ENCODE measurements around the gene BSX. TPM values are rescaled to one million over a fixed set of nuclear protein-coding genes. Genes with fewer than 3 reads are reported as not detected.

Gene BSX
- total and polyA plus RNA-seq, 11 donors = not detected

DNA sequence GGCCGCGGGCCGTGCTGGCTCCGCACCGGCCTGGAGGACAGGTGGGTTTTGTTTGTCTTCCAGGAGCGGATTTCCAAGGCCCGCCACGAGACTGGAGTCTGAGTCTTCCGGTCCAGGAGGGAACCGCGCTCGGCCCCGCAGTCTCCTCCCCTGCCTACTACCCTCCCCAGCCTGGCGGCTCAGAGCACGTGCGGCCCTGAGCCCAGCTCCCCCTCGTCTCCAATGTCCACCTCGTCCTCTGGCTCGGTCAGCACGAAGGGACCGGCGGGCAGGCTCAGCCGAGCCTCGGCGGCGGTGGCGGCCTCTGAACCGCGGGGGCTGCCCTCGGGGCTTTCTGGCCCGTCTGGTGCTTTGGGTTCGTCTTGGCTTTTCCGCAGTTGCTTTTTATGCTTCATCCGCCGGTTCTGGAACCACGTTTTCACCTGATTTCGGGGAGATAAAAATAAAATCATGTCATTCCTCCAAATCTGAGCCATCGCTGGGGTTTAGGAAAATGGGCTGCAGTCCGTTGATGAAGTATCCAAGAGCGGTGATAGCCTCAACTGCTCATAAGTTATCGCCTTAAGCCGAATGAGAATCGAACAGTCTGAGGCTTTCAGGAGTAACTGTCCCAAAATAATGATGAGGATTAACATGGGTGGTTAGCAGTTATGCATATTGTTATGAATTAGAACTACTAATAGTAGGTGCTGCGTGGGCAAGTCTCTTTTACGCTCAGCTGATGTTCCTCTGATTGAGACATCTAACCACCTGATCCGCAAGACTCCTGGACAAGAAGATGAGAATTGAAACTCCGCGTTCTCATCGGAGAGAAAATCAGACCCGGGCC lies 4.0 kb downstream of the BSX start:
- Histone ChIP-seq H3K27me3 (peaks cover 47 to 99% (median 89%) of the 10 kb centered on the region in 9 donors), H3K4me3 (peak overlapping the region in 10 of 12 donors; percentile 6 to 32 (median 16)), H3K9me3 (no peaks in the 10 kb centered on the region), H3K27ac (no peak overlapping the region), H3K4me1 (peaks cover 0 to 22% (median 7%) of the 10 kb centered on the region in 12 donors), H3K36me3 (no peaks in the 10 kb centered on the region)
- 4 to 6% (median 5%) methylated on average over 42 to 50 of the region's 50 CpGs for WGBS, 4 donors
- intact Hi-C loops (cut with DNase I) = no loop called here
- DNase-seq (no peak), ATAC-seq (peak in 1 of 4 donors; percentile 16)
- TF ChIP-seq POLR2A (IDR thresholded peaks at IDR 0.05) = no peak
- TF ChIP-seq, protein P1, sequence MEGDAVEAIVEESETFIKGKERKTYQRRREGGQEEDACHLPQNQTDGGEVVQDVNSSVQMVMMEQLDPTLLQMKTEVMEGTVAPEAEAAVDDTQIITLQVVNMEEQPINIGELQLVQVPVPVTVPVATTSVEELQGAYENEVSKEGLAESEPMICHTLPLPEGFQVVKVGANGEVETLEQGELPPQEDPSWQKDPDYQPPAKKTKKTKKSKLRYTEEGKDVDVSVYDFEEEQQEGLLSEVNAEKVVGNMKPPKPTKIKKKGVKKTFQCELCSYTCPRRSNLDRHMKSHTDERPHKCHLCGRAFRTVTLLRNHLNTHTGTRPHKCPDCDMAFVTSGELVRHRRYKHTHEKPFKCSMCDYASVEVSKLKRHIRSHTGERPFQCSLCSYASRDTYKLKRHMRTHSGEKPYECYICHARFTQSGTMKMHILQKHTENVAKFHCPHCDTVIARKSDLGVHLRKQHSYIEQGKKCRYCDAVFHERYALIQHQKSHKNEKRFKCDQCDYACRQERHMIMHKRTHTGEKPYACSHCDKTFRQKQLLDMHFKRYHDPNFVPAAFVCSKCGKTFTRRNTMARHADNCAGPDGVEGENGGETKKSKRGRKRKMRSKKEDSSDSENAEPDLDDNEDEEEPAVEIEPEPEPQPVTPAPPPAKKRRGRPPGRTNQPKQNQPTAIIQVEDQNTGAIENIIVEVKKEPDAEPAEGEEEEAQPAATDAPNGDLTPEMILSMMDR (IDR thresholded peaks at IDR 0.05) = no peak

DNA sequence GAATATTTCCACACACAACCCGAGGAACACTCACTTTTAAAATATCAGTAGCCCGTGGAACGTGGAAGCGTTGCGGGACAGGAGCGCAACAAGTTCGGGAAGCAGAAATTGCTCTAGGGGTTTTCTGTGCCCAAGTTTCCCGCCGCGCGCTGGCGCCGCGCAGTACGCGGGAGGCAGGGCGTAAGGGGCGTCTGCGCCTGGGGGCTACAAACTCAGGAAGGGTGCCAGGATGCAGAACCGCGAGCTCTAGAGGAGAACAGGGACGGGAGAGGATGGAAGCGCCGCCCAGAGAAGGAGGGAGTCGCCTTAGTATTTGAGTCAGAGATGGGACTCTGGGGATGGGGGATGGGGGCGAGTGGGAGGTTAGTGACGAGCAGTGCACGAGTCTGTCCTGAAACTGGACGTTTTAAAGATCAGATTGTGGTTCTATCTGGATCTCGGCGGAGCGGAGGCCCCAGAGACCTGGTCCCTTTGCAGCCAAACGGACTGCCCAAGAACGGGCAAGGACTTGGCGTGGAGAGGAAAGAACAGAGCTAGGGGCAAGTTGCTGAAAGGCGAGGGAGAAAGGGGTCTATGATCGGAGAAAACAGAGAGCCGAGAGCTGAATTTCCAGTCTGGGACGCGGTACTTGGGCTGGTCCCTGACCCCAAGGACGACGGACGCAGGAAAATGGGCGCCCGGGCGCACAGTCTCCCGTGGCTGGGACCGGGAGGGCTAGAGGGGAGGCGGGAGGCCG lies 4.7 kb downstream of the BSX start:
- ATAC-seq (no peak), DNase-seq (no peak)
- intact Hi-C loops (cut with DNase I) = no loop called here
- Histone ChIP-seq H3K9me3 (no peaks in the 10 kb centered on the region), H3K27me3 (peaks cover 47 to 98% (median 84%) of the 10 kb centered on the region in 9 donors), H3K36me3 (no peaks in the 10 kb centered on the region), H3K4me3 (peak overlapping the region in 10 of 12 donors; percentile 6 to 32 (median 16)), H3K4me1 (peaks cover 0 to 22% (median 7%) of the 10 kb centered on the region in 12 donors), H3K27ac (no peak overlapping the region)
- TF ChIP-seq, protein P1 (IDR thresholded peaks at IDR 0.05) = no peak
- no peak for TF ChIP-seq POLR2A (IDR thresholded peaks at IDR 0.05)
- 2 to 3% (median 3%) methylated on average over 48 to 50 of the region's 50 CpGs for WGBS, 4 donors

DNA sequence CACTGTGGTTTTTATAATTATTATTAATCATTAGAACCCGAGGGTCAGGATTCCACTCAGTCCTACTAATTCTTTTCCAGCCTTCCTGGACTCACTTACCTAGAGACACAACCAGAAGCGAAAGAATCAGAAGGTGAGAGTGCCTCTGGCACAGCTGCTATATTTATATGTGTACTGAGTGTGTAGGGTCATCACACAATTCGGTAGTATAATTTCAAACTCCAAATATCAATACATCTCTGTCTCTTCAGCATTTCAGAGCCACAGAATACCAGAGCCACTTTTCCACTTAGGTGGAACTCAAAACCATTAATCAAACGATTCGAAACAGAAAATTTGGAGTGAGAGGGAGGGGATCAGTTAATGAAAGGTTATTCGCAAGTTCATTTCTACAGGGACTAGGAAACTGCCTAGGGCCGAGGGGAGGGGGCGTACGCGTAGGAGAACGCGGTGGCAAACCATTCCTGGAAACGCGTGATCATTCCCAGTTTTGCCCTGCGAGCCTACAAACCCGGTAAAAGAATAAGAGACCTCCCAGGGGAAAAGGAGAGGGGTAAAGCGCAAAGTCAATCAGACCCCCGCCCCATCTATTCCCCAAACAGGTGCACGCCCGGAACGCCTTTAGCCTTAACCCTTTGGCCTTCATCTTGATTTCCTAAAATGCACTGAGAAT lies 5.4 kb downstream of the BSX start:
- DNase-seq = no peak
- H3K36me3 ChIP-seq = no peaks in the 10 kb centered on the region
- H3K9me3 ChIP-seq = no peaks in the 10 kb centered on the region
- no peak overlapping the region for H3K4me3 ChIP-seq
- 7 to 15% (median 10%) methylated on average over 21 of the region's 21 CpGs for WGBS, 4 donors
- H3K27me3 ChIP-seq = peaks cover 46 to 98% (median 82%) of the 10 kb centered on the region in 9 donors
- no peak for ATAC-seq
- no peak overlapping the region for H3K27ac ChIP-seq
- H3K4me1 ChIP-seq = peaks cover 0 to 18% (median 7%) of the 10 kb centered on the region in 12 donors
- no peak for TF ChIP-seq POLR2A (IDR thresholded peaks at IDR 0.05)
- TF ChIP-seq, protein P1 (IDR thresholded peaks at IDR 0.05) = no peak
- intact Hi-C loops (cut with DNase I) = no loop called here

Measured in heart left ventricle (tissue), 16 donors.